ENCODE data around the gene SCN9A. TPM values are rescaled to one million over a fixed set of nuclear protein-coding genes. Genes with fewer than 3 reads are reported as not detected.

SCN9A gene
- total and polyA plus RNA-seq, 9 of the 15 experiments (the other 6 are each of a cell fraction or from before 2014, with no cell fraction given): 1.4 to 22.8 (median 7.1) TPM

DNA sequence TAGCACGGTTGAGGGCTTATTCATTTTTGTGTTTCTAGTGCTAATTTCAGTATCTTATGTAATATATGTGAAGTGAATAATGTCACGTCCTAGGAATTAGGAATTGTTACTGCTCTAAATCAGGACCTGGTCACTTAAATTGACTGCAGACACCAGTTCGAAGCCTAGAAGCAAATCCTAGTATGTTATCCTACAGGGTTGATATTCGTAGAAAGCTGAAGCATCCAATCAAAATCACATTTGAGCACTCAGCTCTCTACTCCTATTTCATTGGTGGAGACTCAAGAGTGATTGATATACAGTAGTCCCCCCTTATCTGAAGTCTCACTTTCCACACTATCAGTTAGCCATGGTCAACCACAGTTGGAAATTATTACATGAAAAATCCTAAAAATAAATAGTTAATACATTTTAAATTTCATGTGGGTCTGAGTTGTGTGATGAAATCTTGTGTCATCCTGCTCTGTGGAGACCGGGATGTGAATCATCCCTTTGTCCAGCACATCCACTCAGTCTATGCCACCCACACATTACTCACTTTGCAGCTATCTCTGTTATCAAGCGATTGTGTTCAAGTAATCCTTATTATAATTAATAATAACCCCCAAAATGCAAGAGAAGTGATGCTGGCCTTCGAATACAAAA lies 35.2 kb upstream of the SCN9A start (continued):
- TF ChIP-seq, protein P1, sequence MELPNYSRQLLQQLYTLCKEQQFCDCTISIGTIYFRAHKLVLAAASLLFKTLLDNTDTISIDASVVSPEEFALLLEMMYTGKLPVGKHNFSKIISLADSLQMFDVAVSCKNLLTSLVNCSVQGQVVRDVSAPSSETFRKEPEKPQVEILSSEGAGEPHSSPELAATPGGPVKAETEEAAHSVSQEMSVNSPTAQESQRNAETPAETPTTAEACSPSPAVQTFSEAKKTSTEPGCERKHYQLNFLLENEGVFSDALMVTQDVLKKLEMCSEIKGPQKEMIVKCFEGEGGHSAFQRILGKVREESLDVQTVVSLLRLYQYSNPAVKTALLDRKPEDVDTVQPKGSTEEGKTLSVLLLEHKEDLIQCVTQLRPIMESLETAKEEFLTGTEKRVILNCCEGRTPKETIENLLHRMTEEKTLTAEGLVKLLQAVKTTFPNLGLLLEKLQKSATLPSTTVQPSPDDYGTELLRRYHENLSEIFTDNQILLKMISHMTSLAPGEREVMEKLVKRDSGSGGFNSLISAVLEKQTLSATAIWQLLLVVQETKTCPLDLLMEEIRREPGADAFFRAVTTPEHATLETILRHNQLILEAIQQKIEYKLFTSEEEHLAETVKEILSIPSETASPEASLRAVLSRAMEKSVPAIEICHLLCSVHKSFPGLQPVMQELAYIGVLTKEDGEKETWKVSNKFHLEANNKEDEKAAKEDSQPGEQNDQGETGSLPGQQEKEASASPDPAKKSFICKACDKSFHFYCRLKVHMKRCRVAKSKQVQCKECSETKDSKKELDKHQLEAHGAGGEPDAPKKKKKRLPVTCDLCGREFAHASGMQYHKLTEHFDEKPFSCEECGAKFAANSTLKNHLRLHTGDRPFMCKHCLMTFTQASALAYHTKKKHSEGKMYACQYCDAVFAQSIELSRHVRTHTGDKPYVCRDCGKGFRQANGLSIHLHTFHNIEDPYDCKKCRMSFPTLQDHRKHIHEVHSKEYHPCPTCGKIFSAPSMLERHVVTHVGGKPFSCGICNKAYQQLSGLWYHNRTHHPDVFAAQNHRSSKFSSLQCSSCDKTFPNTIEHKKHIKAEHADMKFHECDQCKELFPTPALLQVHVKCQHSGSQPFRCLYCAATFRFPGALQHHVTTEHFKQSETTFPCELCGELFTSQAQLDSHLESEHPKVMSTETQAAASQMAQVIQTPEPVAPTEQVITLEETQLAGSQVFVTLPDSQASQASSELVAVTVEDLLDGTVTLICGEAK (IDR thresholded peaks at IDR 0.05): no peak
- TF ChIP-seq, protein P1 (CRISPR knock-in tag; IDR thresholded peaks at IDR 0.05): no peak
- TF ChIP-seq MAFK (IDR thresholded peaks at IDR 0.05; ENCODE audit: low read length): no peak
- TF ChIP-seq GTF2F1 (IDR thresholded peaks at IDR 0.05; ENCODE audit: low read depth, low read length): no peak
- TF ChIP-seq, protein P2, sequence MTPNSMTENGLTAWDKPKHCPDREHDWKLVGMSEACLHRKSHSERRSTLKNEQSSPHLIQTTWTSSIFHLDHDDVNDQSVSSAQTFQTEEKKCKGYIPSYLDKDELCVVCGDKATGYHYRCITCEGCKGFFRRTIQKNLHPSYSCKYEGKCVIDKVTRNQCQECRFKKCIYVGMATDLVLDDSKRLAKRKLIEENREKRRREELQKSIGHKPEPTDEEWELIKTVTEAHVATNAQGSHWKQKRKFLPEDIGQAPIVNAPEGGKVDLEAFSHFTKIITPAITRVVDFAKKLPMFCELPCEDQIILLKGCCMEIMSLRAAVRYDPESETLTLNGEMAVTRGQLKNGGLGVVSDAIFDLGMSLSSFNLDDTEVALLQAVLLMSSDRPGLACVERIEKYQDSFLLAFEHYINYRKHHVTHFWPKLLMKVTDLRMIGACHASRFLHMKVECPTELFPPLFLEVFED (CRISPR knock-in tag; conservative IDR thresholded peaks at IDR 0.05): no peak
- TF ChIP-seq PRPF4 (IDR thresholded peaks at IDR 0.05; ENCODE audit: insufficient read depth, low read depth, low read length, poor library complexity, severe bottlenecking): no peak
- peak; percentile 94 for TF ChIP-seq JUN (IDR thresholded peaks at IDR 0.05; ENCODE audit: borderline replicate concordance, low read depth, low read length)
- no peak for TF ChIP-seq JUN (CRISPR knock-in tag; IDR thresholded peaks at IDR 0.05; ENCODE audit: borderline replicate concordance)
- TF ChIP-seq ZNF79 (CRISPR knock-in tag; IDR thresholded peaks at IDR 0.05; ENCODE audit: low read depth): peak; percentile 31; the same call in 1 of the 2 replicates
- peak; percentile 38; the same call in 1 of the 2 replicates for TF ChIP-seq POLR2H (tag; IDR thresholded peaks at IDR 0.05; ENCODE audit: low read depth)
- peak; percentile 52; the same call in 1 of the 2 replicates for TF ChIP-seq ZKSCAN8 (CRISPR knock-in tag; IDR thresholded peaks at IDR 0.05)
- no peak for TF ChIP-seq ZNF583 (CRISPR knock-in tag; IDR thresholded peaks at IDR 0.05)
- peak; percentile 79 for TF ChIP-seq EP300 (IDR thresholded peaks at IDR 0.05; ENCODE audit: low read length)
- no peak for TF ChIP-seq PRMT5 (CRISPR knock-in tag; IDR thresholded peaks at IDR 0.05)
